Stimulated activated CD8-positive, alpha-beta memory T cell treated with anti-CD3 and anti-CD28 coated beads, Interleukin-12 subunit alpha, Interleukin-12 subunit beta, amount 100 ng/mL, for 24 hours (primary cell): ENCODE data around the gene PRODH.
"Not testable (repeated sequence)": the region's sequence is repeated elsewhere in the genome, so short reads cannot be mapped to it uniquely, and the experiment has no call there.

ENCODE experiments used
- DNase-seq: peaks from one replicate; pipeline ENCODE4 v3.0.0-alpha.2; 2020; ENCODE audit errors: extremely low read depth

Gene PRODH

DNA sequence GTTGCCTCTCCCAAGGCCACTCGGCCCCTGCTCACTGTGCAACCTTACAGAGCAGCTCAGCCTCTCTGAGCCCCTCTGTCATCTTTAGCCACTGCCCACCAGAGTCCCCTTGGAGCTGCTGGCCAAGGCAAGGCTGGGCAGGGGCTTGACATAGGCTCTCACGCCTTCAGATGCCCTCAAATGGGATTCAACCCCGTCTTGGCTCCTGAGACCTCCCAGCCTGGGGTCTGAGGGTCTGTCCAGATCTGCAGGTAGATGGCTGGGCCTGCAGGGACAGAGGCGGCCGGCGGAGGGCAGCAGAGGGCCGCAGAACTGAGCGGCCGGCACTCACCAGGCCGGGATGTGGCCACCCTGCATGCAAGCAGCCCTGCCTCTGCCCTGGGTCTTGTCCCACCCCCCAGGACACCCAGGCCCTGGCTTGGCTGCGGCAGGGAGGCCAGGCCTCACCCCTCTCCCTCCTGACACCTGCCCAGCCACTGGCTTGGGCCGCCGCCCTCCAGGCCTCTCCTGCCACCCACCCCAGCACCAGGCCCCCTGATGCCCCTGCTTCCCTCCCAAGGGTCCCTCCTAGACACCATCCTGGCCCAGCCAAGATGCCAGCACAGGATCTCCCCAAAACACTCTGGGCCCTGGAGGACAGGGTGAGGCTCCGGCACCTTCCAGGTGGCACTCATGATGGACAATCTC, 18.4 kb upstream of the PRODH start:
- not testable (repeated sequence) for DNase-seq

DNA sequence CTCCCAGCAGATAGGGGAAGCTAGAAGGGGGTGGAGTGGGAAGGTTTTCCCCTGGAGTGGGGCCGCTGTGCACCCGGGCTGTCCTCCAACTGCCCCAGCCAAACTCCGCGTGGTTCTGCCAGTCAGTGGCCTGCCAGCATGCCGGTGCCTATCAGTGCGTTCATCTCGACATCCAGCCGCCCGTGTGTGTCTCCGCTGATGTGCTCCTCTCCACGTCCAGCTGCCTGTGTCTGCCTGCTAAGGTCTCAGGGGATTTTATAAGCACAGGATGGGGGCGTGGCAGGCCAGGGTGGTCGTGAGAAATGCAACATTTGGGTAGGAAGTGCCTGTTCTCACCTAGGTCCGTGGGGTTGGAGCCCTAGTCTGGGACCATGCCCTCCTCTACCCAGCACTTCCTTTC, 17.0 kb upstream of the PRODH start:
- DNase-seq, result not testable (repeated sequence)

DNA sequence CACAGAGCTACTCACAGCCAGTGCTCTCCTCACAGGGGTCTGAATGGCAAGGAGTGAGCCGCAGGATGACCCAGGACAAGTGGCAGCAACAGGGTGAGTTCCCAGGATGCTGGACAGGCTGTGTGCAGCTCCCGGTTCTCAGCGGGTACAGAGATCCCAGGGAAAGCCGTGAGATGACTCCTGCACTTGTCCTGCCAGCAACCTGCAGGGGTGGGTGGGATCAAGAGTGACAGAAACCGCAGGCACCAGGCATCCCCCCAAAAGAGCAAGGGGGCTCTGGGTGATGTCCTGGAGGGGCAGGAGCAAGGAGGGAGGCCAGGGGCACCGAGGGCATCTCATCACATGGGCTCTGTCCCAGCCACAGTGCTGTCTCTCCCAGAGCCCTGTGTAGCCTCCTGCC, 15.9 kb upstream of the PRODH start:
- no peak for DNase-seq

DNA sequence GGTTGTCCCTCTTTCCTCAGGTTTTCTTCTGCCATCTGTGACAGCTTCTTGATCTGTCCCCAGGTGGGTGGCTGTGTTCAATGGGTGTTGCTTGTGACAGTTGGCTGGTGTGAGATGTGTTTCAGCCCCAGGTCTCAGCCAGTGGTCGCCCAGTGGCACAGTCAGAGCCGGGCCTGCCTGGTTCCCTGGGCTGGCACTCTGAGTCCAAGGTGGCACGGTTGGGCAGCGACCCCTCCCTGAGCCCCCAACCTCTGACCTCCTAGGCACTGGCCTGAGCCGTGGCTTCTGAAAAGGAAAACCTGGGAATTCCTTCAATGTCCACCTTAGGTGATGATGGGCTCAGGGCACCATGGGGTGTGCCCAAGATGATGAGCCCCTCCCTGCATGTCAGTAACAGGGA, 14.0 kb upstream of the PRODH start:
- DNase-seq, result no peak

DNA sequence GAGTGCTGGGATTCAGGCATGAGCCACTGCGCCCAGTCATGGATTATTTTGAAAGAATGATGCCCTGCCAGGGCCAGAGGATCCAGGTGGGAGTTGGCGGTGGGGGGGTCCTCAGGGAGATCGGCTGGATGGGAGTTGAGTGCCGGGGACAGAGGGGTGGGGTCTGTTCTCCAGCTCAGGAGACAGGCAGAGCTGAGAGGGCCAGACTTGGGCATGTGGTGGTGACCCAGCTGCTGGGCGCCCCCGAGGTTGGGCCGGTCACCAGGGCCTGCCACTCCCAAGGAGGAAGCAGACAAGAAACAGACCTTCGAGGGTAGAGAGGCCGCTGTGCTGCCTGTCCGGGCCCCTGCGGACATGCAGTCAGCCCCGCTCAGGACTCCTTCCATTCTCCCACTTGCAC, 11.8 kb upstream of the PRODH start:
- no peak for DNase-seq

DNA sequence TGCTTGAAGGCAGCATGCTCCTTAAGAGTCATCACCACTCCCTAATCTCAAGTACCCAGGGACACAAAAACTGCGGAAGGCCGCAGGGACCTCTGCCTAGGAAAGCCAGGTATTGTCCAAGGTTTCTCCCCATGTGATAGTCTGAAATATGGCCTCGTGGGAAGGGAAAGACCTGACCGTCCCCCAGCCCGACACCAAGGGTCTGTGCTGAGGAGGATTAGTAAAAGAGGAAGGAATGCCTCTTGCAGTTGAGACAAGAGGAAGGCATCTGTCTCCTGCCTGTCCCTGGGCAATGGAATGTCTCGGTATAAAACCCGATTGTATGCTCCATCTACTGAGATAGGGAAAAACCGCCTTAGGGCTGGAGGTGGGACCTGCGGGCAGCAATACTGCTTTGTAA, 11.0 kb upstream of the PRODH start:
- DNase-seq, result not testable (repeated sequence)

DNA sequence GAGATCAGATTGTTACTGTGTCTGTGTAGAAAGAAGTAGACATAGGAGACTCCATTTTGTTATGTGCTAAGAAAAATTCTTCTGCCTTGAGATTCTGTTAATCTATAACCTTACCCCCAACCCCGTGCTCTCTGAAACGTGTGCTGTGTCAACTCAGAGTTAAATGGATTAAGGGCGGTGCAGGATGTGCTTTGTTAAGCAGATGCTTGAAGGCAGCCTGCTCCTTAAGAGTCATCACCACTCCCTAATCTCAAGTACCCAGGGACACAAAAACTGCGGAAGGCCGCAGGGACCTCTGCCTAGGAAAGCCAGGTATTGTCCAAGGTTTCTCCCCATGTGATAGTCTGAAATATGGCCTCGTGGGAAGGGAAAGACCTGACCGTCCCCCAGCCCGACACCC, 2.6 kb upstream of the PRODH start:
- DNase-seq, result not testable (repeated sequence)

DNA sequence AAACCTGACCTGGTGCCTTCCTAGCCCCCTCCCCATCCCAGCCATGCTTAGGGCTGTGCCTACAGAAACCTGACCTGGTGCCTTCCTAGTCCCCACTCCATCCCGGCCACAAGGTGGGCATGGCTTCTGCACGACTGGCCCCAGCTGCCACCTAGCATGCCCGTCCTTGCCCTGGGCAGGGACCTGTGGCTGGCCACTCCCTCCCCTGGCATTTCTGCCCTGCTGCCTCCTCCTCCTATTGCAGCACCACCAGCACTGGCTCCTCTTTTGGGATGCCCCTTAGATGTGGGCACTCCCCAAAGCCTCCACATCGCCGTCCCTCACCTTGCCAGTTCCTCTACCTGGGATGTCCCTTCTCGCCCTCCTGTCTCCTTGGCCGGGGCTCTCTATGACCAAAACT, 1.4 kb downstream of the PRODH start:
- DNase-seq, result not testable (repeated sequence)

DNA sequence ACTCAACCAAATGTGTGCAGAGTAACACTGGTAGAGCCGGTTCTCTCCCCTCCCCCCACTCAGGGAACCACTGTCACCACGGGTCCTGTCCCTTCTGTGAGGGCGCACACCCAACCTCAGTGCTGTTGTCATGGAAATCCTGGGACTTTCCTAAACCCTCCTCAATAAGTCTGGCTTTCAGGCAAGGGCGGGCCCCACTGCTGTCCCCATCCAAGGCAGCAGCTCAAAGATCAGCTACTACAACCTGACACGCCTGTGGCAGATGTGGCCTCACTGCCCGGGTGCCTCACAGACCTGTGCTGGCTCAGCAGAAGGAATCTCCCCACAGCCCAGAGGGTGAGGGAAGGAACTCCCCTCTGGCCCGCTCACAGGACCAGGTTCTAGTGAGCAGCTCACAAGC, 2.2 kb downstream of the PRODH start:
- DNase-seq, result no peak

DNA sequence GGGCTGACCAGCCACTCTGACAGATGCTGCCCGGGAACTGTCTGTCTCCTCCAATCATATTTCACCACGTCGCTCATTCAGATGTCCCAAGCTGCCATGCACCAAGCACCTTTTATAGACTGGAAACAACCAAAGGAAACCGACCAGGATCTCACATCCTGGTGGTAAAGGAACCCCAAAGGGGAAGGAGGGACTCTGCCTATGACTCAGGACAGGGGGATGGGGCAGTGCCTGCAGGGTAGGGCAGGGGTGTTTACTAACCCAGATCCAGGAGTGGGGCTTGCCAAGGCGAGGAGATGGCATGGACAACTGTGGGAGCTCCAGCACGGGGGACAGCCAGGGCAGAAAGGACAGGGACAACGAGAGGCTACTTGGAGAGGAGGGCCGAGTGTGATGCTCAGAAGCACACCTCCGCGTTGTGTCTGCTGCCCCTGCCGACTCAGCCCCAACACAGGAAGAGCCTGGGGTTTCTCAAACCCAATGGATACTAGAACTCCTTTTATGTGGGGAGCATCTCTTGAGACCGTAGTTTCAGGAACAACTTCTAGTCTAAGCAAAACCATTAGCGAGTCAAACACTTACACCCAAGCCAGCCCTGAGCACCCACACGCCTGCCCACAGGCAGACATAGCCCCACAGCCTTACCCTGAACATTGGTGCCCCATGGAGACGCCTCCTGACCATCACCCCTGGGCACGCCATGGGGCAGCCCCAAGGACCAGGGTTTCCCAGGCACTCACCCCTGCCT, 4.0 kb downstream of the PRODH start:
- no peak for DNase-seq

DNA sequence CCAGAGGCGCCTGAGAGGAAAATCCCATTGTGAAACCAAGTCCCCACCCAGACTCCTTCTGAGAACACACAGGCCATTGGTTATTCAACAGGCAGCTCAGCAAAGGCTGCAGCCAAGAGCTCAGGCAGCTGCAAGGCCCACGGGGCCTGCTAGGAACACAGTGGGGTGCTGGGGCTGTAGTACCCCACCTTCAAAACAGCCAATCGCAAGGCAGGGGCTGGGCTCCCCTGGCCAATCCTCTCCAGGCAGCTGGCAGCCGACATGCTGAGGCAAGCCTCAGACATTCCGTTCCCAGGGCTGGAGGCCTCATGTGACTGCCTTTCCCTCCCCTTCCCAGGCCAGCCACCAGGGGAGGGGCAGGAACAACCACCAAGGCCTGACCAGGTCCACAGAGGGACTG, 6.6 kb downstream of the PRODH start:
- no peak for DNase-seq

DNA sequence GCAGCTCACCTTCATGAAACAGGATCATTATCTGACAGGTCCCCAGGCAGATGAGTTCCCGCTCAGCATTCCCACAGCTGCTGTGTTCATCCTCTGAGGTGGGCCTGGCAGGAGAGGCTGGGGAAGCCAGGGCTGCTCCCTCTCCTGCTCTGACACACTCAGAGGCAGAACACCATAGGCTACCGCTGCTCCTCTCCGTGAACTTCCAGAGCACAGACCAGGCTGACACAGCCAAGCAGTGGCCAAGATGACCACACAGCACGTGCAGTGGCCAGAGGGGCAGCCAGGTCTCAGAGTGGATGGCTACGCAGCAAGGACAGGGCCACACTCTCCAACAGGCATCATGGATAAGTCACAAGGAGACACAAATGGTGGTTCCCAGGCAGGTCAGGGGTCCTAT, 8.5 kb downstream of the PRODH start:
- DNase-seq, result no peak

DNA sequence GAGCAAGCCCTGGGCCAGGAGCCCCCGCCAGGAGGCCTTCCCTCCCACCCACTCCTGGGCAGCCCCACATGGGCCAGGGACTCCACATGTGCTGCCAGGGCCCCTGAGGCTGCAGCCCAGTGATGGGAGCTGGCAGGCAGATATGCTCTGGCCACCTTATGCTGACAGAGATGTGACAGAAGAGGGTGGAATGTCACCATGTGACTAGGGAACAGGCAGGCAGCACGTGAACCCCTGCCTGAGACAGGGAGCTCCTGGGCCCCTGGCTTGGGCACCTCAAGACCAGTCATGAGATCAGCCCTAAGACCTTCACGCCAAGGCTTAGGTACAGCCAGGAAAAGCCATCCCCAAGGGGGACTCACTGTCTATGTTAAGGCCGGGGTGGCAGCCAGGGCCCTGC, 9.1 kb downstream of the PRODH start:
- no peak for DNase-seq

DNA sequence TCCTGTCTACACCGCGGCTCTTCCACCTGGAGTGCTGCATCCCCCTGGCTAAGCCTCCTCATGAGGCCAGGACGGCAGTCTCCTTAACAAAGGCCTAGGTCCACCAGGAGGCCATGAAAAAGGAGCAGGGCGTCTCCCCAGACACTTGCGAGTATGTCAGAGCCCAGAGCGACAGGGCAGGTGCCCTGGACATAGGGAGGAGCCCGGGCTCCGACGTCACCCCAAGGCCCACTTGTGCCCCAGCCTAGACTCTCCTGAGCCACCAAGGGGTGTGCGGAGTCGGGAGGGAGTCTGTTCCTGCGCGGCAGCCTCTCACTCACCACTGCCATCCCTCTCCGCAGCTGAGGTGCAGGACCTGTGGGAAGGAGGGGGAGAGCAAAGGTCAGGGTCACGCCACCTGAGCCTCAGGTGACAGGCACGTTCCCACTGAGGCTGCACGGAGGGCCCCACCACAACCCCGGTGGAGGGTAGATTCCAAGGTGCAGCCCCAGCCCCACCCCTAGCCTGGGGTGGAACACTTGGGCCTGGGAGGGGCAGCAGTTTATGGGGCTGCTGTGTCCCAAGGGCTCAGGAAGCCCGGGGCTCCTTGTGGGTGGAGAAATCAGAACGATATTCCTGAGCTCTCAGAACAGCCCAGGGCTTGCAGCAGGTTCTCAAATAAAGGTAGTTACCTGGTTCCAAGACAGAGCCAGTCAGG, 10.6 kb downstream of the PRODH start:
- no peak for DNase-seq

DNA sequence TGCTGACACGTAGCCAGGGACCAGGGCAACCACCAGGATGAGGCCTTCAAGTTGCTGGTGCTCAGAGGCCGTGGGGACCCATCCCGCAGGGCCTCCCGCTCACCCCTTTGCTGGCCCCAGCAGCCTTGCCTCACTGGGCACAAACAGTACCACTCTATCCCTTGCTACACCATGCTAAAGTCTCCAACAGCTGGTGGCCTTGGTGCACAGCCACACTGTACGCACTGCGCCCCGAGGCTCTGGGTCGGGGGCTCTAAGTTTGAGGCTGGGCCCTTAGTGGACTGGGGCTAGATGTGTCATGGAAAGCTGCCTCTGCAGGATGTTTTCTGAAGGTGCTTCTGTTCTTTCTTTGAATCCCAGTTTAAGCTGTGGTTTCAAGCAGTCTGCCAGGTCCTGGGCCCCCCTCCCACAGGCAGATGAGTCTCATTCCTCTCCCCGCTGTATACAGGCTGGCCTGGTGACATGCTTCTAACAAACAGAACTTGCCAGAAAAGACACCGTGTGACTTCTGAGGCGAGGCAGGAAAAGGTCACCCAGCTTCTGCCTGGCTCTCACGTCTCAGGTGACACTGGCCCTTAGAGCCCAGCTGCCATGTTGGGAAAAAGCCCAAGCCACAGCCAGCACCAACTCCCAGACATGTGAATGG, 15.7 kb downstream of the PRODH start:
- not testable (repeated sequence) for DNase-seq

DNA sequence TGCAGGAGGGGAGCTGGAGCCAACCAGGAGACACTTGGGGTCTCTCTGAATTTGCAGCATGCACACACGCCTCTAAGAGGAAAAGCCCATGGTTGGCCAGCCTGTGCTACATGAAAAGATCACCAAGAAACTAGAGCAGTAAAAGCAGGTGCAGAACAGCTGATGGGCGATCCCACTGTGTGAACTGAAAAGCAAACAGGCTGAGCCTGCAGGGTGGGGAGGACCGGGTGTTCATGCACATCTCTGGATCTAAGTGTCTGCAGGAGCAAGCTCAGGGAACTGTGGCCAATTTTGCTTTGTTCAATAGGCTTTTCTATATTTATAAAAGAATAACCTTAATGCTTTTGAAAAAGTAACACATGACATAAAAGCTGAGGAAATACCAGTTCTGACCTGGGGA, 18.3 kb downstream of the PRODH start:
- DNase-seq, result not testable (repeated sequence)

DNA sequence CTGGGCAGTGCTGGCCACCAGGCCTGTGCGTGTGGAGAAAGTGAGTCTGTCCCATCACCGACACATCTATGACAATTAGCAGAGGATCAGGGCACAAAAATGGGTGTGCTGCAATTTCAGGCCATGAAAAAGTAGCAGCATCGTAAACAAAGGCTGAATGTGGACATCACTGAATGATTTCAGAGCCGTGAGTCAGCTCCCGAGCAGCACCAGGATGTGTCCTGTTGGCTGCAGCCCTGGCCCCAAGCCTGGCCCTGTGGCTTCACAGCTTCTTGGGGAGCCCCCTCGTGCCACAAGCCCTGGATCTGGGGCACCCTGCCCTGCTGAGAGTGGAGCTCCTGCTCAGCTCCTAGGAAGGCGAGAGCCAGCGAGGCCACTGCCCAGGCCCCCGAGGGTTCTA, 20.5 kb downstream of the PRODH start:
- not testable (repeated sequence) for DNase-seq

DNA sequence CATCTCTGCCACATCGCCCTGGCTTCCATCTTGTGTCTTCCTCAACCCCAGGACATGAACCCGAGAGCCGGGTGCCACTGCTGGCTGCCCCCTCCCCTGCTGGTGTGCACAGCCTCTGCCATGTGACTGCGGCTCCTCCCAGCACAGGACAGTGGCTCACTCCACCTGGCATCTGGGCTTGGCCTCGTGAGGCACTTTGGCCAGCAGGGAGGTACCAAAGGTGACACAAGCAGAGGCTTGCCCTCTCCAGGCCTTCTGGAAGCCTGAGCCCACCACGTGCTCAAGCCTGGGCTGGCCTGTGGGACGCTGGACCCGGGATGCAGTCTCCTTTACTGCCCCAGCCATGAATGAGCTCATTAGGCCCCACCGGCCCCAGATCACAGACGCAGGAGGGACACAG, 21.5 kb downstream of the PRODH start:
- not testable (repeated sequence) for DNase-seq

DNA sequence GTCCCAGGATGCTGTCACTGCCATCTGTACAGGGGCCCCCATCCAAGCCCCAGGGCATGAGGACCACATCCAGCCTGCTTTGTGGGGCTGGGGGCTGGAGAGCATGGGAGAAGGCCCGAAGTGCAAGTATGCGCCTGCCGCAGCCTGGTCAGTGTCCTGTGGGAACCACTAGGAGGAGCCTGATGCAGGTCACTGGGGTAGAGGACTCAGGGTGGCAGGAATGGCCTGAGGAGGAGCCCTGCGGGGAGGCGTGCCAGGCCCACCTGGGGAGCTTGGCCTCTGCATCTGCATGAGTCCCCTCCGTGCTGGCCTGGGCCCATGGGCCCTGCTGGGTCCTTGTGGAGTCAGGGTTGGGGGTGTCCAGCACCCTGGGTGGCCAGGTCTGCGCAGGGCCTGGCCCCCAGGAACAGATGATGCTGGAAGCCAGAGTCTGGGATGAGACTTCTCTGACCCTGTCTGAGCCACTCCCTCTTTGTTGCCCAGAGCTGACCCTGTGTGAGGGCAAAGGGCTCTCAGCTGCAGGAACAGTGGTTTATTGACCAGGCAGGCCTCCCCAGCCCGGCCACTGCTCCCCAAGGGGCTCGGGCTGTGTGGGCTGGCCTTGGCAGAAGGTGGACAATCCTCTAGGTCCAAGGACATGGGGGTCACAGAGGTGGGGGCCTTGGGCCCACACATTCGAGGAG, 23.7 kb downstream of the PRODH start:
- not testable (repeated sequence) for DNase-seq

DNA sequence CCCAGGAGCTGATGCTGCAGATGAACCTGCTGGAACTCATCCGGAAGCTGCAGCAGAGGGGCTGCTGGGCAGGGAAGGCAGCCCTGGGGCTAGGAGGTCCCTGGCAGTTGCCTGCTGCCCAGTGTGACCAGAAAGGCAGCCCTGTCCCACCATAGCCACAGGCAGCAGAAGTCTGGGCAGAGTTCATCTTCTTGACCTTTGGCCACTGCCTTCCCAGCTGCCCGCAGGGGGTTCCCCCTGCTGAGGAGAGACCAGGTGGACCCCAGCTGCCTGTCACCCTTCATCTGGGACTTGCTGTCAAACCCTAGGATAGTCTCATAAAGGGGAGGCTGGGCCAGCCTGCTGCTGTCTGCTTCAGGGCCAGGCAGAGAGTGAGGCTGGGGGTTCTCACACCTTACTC, 24.6 kb downstream of the PRODH start:
- DNase-seq, result not testable (repeated sequence)

DNA sequence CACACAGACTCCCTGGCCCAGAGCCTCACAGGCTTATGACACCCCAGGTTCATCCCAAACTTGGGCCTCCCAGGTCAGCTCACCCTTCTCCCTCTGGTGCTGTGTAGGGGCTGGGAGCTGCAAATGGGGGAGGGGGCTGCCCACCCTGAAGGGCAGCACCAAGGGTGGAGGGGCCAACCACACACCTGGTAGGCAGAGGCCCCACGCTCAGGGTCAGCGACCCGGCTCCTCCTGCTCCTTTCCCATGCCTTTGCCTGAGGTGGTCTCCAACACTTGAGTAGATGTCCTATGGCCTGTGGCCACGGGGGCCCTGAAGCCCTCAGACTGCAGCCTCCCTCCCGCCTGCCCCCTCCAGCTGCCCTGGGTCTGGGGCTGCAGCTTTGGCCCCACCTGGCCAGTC, 26.5 kb downstream of the PRODH start:
- DNase-seq, result no peak

DNA sequence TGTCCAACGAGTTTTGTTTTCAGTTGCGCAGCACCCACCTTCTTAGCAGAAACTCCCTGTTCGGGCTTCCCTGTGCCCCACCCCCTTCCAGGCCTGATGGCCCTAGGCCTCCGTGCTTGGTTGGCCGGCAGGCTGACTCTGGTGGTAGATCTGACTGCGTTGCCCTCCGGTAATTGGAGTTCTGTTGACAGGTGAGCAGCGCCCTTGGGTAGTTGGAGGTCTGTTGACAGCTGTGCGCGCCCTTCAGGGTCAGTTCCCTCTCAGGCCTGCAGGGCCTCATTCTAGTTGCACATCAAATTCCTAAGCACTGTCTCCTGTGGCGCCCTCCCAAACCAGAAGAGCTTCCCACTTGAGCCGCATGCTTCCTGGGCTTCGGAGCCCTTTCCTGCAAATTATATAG, 29.2 kb downstream of the PRODH start:
- DNase-seq, result no peak
